ENCODE data around the gene TNK2. TPM values are rescaled to one million over a fixed set of nuclear protein-coding genes. Genes with fewer than 3 reads are reported as not detected.
"Not testable (repeated sequence)": the region's sequence is repeated elsewhere in the genome, so short reads cannot be mapped to it uniquely, and the experiment has no call there.

TNK2 gene
- total RNA-seq, 1 donor from 2014 or later: 17.4 TPM

GRCh38 chr3:195850857-195851543 lies 57.4 kb downstream of the TNK2 start:
- peak; percentile 92 for DNase-seq

- no peak for DNase-seq
These were observed 58.9 kb downstream of the TNK2 start for GRCh38 chr3:195849322-195850074.

- no peak for DNase-seq
These were observed 61.0 kb downstream of the TNK2 start for GRCh38 chr3:195847055-195847950.

- no peak for DNase-seq
These were observed 62.9 kb downstream of the TNK2 start for GRCh38 chr3:195845483-195845882.

GRCh38 chr3:195844671-195845218 lies 63.6 kb downstream of the TNK2 start:
- DNase-seq: no peak

GRCh38 chr3:195839260-195840010 lies 68.9 kb downstream of the TNK2 start:
- no peak for DNase-seq

- DNase-seq: no peak
These were observed 69.6 kb downstream of the TNK2 start for GRCh38 chr3:195838714-195839113.

GRCh38 chr3:195836476-195837135 lies 71.7 kb downstream of the TNK2 start:
- no peak for DNase-seq

- no peak for DNase-seq
These were observed 72.6 kb downstream of the TNK2 start for GRCh38 chr3:195835791-195836190.

GRCh38 chr3:195834675-195835583 lies 73.4 kb downstream of the TNK2 start:
- DNase-seq: no peak

- DNase-seq: no peak
These were observed 78.5 kb downstream of the TNK2 start for GRCh38 chr3:195829897-195830254.

GRCh38 chr3:195828762-195829161 lies 79.6 kb downstream of the TNK2 start:
- no peak for DNase-seq

- DNase-seq: no peak
These were observed 82.2 kb downstream of the TNK2 start for GRCh38 chr3:195825857-195826804.

GRCh38 chr3:195825191-195825588 lies 83.2 kb downstream of the TNK2 start:
- no peak for DNase-seq

GRCh38 chr3:195824425-195825190 lies 83.7 kb downstream of the TNK2 start:
- not testable (repeated sequence) for DNase-seq

- DNase-seq: no peak
These were observed 84.4 kb downstream of the TNK2 start for GRCh38 chr3:195823999-195824398.

- no peak for DNase-seq
These were observed 85.1 kb downstream of the TNK2 start for GRCh38 chr3:195823280-195823679.

- no peak for DNase-seq
These were observed 86.1 kb downstream of the TNK2 start for GRCh38 chr3:195822131-195822696.

Data from skin of body (tissue), 2 donors.